Hepatic stellate cell (primary cell): ENCODE results near the gene LCE1D.

Experiments used
- DNase-seq: peaks from one replicate; pipeline ENCODE4 v3.0.0; 2011; ENCODE audit warnings: low spot score

LCE1D gene, protein sequence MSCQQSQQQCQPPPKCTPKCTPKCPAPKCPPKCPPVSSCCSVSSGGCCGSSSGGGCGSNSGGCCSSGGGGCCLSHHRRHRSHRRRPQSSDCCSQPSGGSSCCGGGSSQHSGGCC

GRCh38 chr1:152796421-152796820 is at the start of gene LCE1D:
Gene LCE1D, plus strand, starts transcription at chr1:152796721. Its CDS starts 1,074 bp downstream, at chr1:152797795.
- DNase-seq = no peak

DNA sequence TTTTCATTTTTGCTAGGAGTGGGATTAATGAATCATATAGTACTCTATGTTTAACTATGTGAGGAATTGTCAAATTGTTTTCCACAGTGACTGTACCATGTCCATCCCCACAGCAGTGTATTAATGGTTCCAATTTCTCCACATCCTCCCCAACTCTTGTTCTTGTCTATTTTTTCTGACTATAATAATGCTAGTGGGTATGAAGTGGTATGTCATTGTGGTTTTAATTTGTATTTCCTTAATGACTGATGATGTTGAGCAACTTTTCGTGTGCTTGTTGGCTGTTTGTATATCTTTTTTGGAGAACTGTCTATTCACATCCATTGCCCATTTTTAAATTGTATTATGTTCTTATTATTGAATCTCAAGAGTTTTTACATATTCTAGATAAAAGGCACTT is 48.7 kb upstream of the LCE1D start:
- DNase-seq = no peak

DNA sequence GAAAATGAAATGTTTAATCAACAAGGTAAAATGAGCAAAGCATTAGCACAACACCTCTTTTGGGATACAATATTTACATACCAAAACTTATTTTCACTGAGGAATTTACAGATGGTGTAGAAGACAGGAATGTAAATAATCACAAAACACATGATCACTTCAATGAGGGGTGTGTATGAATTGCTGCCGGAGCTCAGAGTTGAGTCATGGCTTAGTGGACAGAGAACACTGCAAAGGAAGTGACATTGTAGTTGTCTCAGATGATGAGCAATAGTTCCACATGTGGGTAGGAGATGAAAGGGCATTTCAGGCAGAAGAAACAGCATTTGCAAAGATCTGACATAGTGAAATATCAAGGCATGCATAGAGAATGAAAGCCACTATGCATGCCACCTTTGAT is 44.3 kb upstream of the LCE1D start:
- DNase-seq = peak; percentile 53

DNA sequence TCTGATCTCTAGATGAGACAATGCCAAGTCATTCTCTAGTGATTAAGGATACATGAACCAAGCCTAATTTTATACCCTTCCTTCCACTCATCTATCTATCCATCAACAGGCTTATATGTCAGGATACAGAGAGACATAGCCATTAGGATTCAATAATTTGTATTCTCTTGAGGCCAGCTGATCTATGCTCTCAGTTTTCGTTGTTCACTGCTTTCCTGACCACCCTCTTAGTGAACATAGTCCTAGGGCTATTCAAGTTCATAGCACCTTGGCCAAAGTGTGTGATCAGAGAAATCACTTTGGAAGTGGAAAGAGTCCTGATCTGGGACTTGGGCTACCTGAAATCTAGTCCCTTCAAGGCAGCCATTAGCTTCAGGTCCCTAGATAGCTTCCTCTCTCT is 42.9 kb upstream of the LCE1D start:
- DNase-seq = no peak

DNA sequence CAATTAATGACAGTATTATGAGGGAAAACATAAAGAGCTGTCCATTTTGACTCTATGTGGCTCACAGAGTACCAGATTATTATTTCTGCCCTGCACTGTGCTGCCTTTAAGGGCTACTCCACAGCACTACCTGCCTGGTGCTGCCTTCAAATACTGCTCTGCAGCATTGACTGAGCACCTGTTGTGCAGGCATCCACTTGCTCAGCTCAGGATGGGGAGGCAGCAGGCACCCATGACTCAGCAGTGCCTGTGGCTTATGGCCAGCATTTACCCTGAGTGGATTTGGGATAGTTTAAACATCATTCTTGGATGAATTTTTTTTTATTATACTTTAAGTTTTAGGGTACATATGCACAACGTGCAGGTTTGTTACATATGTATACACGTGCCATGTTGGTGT is 39.6 kb upstream of the LCE1D start:
- DNase-seq = no peak

DNA sequence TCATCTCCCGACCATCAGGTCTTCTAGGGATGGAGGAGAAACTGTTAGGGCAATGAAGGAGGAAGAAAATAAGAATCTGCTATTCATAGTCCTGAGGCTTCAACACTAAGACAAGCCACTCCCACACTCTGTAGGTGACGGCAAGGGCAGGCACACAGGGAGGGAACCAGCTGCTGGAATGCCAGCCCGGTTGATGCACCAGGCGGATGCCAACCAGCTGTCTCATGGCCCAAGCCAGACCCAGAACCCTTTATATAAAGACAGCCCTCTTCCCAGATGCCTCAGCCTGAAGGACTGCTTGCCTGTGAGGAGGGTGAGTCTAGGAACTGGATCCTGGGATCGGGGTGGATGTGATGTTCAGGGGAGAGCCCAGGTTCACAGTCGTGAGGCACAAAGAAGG is 38.8 kb upstream of the LCE1D start, which contains the start of gene KPRP:
KPRP (plus strand) TSS at position 279 of the 400 bp plus-strand sequence. CDS start 1,564 bp downstream, outside the sequence.
- DNase-seq = no peak

- DNase-seq = no peak
Observed at GRCh38 chr1:152758636-152759035, 37.9 kb upstream of the LCE1D start.

DNA sequence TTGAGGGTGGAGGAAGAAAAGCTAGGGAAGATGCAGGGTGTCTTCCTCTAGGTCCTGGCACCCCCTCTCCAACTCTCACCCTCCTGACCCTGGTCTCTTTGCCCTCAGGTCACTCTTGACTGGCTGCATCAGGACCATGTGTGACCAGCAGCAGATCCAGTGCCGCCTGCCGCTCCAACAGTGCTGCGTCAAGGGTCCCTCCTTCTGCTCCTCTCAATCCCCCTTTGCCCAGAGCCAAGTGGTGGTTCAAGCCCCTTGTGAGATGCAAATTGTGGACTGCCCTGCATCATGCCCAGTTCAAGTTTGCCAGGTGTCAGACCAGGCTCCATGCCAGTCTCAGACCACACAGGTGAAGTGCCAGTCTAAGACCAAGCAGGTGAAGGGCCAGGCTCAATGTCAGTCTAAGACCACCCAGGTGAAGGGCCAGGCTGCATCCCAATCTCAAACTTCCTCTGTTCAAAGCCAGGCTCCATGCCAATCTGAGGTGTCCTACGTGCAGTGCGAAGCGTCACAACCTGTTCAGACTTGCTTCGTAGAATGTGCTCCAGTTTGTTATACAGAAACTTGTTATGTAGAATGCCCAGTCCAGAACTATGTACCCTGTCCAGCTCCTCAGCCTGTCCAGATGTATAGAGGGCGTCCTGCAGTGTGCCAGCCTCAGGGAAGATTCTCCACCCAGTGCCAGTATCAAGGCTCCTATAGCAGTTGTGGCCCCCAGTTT is 36.9 kb upstream of the LCE1D start:
- no peak for DNase-seq

GRCh38 chr1:152760551-152761190 is 35.9 kb upstream of the LCE1D start:
- no peak for DNase-seq

DNA sequence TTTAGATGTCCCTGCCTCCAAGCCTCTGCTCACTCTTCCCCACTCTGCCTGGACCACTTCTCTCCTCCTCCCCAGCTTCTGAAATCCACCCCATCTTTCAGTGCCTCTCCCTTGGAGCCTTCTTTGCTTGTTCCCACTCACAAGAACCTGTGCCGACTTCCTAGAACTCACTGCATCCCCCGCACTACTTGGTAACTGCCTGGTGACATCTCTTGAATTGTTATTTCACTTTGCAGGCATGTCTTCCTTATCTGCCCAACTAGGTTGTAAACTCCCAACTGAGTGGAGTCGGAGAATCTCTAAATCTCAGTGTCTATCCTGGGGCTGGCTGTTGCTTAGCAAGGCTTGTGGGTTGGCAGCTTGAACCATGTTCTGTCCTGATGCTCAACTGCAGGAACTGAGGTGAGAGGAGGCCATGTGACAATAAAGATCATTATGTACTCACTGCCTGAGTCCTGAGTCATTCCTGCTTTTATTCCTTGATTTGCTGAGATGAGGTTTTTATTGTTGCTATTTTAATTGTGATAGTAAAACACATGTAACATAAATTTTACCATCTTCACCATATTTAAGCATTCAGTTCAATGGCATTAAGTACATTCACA is 34.8 kb upstream of the LCE1D start:
- no peak for DNase-seq

DNA sequence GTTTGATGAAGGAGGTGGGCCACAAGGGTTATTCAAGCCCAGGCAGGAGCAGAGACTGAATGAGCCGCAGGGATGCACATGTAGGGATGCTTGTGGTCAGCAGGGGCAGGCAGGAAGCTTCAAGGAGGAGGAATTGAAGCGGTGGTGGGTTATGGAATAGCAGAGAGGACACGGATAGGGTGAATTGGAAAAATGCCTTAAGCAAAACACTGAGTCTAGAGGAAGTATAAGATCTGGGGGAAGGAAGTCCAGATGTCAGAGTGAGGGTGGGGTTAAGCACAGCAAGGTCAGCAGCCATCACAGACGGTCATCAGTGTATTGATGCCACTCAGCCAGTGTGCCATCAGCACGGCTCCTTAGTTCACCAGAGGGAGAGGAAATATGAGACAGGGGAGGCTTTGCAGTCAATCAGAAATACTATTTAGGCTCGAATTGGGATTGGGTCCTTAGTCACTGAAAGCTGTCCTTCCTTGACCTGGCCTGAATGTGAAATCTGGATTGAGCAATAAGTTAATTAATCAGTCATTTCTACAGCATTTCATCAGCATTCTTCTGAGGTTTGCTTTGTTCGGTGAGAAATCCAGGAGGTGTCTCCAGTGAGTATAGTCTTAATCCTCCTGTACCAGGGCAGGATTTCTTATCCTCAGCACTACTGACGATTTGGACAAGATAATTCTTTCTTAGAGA is 27.5 kb upstream of the LCE1D start:
- no peak for DNase-seq

DNA sequence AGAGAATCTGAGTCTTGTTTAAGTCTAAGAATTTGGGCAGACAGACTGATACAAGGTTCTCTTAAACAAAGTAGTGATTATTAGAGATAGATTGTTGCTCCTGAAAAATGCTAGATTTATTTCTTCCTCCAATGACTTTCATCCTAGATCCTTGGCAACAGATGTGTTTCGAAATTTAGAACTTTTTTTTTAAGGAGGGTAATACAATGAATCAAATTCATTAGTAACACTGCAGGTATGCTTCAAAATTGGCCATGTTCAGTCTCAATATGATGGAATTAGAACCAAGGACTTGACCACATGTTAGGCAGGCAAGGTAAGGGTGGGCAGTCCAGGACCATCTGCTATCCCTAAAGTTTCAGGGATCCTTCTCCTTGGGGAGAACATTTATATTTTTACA is 26.1 kb upstream of the LCE1D start:
- DNase-seq = no peak

DNA sequence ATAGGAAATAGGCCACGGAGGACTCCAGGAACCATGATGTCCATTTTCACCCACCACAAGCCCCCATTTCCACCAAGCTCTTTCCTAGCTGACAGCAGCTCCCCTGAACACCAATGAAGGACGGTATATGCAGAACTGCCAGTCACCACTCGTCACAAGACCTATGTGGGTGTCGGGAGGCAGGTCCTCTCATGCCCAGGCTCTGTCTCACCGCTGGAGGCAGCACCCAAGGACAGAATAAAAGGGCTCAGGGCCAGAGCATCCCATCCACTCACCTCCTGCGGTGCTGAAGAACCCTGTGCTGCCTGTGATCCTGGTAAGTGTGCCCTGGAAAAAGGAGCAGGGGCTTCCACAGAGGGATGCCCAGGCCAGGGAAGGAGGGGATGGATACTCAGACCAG is 21.6 kb upstream of the LCE1D start, which contains the start of gene LCE1F:
LCE1F (plus strand) TSS at position 266 of the 400 bp plus-strand sequence. CDS start 1,232 bp downstream, outside the sequence.
- no peak for DNase-seq

DNA sequence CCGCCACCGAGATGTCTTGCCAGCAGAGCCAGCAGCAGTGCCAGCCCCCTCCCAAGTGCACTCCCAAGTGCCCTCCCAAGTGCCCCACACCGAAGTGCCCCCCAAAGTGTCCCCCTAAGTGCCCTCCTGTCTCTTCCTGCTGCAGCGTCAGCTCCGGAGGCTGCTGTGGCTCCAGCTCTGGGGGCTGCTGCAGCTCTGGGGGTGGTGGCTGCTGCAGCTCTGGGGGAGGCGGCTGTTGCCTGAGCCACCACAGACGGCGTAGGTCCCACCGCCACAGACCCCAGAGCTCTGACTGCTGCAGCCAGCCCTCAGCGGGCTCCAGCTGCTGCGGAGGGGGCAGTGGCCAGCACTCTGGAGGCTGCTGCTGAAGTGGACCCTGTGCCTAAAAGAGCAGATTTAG is 20.2 kb upstream of the LCE1D start:
- no peak for DNase-seq

DNA sequence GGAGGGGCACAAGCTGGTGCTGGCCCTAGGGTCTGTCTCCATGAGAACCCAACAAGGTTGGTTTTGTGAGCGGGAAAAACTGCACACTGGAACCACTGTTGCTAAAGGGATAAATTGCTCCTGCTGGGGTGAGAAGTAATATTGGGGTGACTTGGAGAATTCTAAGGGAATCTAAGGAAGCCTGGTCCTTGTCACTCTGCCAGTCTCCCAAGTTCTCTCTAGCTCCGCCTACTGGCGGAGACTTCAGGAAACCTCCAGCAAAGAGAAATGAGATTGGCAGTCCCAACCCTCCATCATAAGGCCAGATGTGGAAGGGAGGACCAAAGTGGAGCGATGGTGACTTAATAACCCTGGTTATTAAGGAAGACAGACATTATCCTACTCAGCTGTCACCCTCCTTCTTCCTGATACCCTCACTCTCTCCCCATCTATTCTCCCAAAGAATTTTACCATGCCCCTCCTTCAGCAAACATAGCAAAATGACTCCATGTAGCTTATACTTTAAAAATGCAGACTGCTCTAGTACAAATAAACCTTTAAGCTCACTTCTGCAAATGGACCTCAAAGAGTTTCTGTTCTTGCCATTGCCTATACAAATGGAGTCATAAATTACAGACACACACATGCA is 18.9 kb upstream of the LCE1D start:
- DNase-seq = peak; percentile 18

DNA sequence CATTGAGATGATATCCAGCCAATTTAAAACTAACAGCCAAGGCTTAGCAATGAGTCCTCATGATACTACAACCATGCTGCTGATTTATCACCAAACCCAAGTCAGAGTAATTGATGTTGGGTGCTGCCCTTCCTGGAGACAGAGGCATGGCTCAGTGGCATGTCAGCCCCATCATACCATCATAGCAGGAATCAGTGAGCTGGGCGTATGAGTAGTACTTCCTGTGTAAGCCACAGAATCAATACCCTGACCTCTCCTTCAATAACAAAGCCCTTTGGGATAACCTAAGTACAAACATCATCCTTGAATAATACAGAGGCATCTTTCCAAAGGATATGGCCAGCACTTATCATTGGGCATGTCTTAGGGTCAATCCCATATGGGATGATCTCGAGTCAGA is 13.4 kb upstream of the LCE1D start:
- no peak for DNase-seq

DNA sequence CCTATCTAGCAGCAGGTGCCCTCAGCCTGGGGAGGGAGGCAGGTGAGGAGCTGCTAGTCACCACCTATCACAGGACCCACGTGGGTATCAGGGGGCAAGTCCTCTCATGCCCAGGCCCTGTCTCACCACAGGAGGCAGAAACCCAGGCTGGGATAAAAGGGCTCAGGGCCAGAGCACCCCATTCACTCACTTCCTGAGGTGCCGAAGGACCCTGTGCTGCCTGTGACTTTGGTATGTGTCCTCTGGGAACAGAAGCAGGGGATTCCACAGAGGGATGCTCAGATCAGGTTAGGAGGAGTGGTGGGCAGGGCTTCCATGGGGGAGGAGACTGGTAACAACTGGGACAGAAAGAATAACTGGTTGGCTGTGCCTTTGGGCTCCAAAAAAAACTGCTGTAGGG is 10.4 kb upstream of the LCE1D start, which contains the start of gene LCE1E:
LCE1E (plus strand) TSS at position 181 of the 400 bp plus-strand sequence. CDS start 1,043 bp downstream, outside the sequence.
- DNase-seq = no peak

DNA sequence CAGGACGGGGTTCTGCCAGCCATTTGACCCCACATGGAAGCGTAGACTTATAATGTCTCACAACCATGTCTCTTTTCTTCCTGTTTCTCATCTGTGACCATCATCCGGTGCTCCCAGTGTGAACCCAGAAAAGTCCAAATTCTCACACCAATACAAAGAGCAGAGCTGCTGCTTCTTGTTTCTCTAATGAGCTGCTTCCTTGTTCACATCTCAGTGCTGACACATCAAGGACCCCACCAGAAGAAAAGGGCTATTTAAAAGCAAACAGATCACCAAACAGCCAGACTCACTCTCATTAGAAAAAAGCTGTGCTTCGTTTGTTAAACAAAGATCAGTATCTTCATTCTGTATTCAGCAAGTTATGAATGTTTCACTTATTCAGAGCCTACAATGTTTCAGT is 835 bp upstream of the LCE1D start:
- DNase-seq = no peak

- DNase-seq = no peak
Observed at GRCh38 chr1:152801333-152801732, 4.8 kb downstream of the LCE1D start.

DNA sequence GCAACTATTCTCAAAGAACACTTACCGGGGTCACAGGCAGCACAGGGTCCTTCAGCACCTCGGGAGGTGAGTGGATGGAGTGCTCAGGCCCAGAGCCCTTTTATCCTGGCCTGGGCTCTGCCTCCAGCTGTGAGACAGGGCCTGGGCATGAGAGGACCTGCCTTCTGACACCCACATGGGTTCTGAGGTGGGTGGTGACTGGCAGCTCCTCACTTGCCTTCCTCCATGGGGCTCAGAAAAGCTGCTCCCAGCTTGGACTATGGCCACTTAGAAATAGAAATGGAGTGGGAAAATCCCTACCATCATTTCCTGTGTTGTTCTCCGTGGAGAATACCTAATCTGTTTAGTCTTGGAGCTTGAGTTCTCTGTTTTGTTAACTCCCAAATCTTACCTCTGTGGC is 10.1 kb downstream of the LCE1D start, which contains the start of gene LCE1C:
LCE1C (minus strand) TSS at position 76 of the 400 bp plus-strand sequence. CDS start 1,173 bp downstream, outside the sequence.
- DNase-seq = no peak

DNA sequence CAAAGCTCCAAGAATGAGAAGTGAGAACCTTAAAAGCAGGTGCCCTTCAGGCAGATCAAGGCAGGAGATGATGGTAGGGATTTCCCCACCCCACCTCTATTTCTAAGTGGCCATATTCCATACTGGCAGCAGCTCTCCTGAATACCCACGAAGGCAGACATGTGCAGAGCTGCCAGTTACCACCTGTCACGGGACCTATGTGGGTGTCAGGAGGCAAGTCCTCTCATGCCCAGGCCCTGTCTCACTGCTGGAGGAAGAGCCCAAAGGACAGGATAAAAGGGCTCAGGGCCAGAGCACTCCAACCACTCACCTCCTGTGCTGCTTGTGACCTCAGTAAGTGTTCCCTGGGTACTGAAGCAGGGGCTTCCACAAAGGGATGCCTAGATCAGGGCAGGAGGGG is 14.5 kb downstream of the LCE1D start:
- no peak for DNase-seq

DNA sequence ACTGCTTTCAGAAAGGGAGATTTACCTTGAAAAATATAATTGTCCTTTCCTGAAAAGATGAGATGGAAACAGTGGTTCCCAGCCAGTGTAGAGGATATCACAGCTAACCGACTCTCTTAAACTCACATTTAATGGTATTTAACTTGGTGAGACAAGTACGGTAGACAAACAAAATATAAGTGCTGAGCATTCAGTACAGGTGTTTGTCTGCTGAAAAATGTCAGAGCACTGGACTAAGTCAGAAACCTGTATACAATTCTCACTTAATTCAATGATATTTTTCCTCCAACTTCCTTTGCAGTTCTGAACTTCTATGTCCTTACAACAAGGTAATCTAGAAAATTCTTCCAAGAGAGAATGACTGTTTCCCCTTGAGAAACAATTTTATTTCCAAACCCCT is 15.2 kb downstream of the LCE1D start, which contains the start of gene LCE1B:
LCE1B (plus strand) TSS at position 301 of the 400 bp plus-strand sequence. CDS start 476 bp downstream, outside the sequence.
- DNase-seq = no peak
